NCI-H1694 treated with DMSO at 0.1 percent for 48 hours (cell line): ENCODE measurements around the gene CSNK2A1.
"Not testable (repeated sequence)": the region's sequence is repeated elsewhere in the genome, so short reads cannot be mapped to it uniquely, and the experiment has no call there.

ENCODE experiments used
- DNase-seq: peaks from one replicate; lab custom pipeline; 2025; lab: John Stamatoyannopoulos, UW

CSNK2A1 gene

DNA sequence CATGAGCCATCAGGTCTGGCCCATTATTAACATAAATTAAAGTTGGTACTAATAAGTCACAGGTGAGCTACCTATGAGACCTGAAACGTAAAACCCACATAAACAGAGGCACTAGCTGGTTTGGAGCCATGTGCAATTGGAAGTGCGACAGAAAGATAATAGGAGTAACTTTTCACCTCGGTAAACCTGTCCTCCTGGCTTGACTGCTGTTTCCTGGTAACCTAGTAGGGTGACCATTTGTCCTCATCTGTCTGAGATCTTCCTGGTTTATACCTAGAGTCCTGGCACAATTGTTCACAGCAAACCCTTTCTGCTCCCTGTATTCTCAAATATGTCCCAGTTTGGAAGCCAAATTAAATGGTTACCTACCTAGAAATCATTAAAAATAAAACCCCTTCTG is 88.6 kb downstream of the CSNK2A1 start:
- DNase-seq, result no peak

DNA sequence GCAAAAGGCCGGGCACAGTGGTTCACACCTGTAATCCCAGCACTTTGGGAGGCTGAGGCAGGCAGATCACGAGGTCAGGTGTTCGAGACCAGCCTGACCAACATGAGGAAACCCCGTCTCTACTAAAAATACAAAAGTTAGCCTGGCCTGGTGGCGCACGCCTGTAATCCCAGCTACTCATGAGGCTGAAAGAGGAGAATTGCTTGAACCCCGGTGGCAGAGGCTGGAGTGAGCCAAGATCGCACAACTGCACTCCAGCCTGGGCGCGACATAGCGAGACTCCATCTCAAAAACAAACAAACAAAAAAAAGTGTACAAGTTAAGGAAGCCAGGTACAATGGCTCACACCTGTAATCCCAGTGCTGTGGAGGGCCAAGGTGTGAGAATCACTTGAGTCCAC is 91.6 kb downstream of the CSNK2A1 start:
- not testable (repeated sequence) for DNase-seq

DNA sequence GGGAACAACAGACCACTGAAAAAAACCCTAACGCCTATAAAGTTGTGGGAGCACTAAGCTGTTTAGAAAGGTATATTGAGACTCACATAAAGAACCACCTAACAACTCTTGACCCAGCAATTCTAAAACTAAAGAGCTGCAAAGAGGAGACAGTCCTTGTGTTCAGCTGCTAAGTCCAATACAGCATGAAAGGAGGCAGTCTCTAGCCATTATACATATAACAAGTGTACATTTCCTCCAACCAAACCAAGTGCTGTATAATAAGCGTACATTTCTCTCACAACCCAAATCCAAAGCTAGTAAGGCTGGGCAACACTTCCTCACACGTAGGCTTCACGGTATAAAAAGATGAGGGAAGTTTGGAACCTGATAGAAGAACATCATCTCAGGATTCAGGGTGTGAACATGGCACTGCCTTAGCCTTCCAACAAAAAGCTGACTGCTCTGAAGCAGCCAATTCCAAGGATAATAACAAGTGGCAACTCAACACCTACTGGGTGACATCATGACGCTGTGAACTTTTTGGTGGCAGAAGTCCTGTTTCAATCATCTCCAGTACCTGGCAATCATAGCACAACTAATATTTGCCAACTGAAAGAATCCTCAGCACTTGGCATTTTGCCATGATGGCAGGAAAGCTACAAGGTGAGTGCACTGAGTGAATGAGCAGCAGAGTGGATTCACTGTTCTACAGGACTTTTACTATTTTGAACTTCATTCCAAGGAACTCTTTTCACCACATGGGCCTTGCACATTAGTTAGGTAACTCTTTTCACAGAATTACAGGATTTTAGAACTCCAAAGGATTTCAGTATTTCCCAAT is 97.9 kb downstream of the CSNK2A1 start:
- DNase-seq, result no peak

DNA sequence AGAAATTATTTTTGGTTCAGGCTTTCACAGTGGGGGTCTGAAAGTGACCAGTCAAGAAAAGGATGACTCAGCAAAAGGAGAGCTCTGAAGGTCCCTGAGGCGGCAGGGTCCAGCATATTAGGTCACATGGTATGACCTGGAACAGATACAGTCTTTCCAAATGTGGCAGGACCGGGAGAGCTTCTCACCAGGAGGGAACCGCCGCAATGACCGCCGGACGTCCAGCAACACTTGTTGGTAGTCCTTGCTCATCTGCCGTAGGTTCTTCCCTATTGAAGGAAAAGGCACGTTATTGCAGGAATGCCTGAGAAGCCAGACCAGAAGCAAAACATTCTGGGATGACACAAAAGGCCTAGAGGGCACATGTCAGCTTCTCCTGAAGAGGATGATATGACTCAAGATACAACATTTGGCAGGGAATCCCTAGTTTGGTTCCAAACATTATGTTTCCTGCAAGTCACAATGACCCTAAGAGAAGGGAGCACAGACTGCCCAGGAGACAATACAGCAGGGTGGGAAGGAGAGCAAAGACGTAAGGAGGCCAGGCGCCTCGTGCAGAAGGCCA is 98.6 kb downstream of the CSNK2A1 start:
- no peak for DNase-seq

DNA sequence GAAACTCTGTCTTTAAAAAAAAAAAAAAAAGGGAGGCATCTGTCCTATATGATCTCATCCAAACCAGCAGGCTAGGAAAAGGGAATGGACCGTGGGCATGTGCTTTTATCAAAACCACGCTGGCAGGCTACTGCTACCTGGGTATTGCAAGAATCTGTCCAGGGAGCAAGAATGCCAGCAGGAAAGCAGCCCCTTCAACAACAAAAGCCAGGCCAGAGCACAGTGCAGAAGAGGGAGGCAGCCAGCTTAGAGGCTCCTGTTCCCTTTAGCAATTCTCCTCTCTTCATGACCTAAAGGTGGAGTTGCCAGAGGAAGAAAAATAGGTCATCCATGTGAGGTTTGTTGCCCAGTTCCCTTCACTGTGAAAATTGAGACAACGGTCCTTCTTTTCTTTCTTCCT is 99.5 kb downstream of the CSNK2A1 start:
- DNase-seq, result peak; percentile 2

DNA sequence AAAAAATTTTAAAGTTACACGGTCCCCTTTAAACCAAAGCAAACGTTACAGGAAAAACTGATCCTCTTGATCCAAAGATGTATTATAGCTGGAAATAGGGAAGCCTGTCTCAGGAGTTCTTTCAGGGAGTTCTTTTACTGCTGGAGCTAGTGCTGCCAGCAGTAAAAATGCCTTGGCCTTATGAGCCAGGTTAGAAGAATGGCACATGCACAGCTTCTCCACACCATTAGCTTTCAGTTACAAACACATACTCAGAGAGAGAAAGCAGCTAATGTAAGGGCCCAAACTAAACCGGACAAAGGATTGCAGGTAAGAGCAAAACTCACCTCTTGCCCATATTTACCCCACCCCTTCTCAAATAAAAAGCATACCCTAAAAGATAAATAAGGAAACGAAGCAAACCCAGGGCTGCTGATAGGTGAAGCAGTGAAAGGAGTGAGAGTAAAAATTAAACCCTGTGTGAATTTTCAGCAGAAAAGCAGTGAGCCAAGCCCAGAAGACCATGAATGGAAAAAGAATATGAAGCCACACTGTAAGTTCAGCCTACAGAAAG is 100.3 kb downstream of the CSNK2A1 start:
- no peak for DNase-seq

DNA sequence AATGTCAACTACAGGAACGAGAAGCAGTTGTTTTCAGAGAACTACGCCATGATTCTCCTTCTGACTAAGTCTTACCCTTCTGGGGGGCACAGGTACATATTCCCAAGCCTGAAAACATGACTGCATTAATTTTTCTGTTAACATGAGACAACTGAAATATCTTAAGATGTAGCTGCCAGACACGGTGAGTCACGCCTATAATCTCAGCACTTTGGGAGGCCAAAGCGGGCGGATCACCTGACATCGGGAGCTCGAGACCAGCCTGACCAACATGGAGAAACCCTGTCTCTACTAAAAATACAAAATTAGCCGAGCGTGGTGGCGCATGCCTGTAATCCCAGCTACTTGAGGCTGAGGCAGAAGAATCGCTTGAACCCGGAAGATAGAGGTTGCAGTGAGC is 103.0 kb downstream of the CSNK2A1 start:
- no peak for DNase-seq

DNA sequence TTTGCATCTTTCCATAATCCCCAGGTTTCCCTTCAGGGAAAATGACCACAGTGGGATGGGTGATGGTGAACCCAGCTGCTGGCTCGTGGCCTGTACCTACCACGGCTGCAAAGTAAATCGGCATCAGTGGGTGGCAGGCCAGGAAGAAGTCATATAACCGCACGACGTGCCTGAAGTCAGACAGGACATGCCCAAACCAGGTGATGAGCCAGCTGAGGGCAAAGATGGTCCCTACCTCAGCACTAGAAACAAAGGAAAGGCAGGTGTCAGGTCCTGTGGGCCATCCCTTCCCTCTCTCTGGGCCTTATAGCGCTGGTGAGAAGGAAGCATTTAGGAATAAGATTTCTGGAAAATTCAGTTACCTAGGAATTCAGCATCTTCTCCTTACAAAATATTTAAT is 103.4 kb downstream of the CSNK2A1 start:
- DNase-seq, result no peak

DNA sequence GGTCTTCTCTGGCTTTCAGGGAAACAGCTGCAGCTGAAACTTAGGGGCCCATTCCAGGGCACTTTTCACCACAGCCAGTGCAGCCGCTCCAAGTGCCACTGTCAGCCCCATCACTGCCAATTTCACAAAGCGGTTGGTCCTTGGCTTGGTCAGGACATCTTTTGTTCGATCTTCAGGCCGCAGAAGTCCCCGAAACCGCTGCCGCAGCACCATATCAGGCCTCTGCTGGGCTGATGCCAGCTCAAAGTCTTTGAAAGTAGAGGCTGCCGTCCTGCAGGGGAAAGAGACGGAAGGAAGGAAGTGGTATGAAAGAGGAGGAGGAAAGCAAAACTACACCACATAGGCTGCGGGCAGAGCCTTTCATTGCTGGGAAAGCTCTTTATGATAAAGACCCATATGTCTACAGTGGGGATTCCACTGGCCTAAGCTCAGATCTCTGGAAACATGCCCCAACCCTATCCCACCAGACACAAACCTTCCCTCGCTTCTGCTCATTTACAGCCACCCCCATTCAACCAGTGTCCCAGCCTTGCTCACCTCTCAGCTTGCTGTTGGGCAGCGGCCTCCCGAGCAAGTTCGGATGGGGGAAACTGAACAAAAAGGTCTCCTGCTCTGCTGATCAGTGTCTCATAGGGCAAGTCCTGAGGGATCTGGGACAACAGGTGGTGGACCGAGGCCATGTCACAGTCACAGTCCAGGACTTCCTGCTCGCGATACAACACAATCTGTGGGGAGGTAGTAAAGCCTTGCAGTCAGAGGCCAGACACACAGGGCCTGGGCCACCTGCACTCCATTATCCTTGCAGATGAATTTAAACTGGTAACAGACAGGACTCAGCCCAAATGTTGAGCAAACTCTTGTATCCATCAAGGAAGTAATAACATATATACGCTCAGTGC is 104.8 kb downstream of the CSNK2A1 start:
- no peak for DNase-seq

DNA sequence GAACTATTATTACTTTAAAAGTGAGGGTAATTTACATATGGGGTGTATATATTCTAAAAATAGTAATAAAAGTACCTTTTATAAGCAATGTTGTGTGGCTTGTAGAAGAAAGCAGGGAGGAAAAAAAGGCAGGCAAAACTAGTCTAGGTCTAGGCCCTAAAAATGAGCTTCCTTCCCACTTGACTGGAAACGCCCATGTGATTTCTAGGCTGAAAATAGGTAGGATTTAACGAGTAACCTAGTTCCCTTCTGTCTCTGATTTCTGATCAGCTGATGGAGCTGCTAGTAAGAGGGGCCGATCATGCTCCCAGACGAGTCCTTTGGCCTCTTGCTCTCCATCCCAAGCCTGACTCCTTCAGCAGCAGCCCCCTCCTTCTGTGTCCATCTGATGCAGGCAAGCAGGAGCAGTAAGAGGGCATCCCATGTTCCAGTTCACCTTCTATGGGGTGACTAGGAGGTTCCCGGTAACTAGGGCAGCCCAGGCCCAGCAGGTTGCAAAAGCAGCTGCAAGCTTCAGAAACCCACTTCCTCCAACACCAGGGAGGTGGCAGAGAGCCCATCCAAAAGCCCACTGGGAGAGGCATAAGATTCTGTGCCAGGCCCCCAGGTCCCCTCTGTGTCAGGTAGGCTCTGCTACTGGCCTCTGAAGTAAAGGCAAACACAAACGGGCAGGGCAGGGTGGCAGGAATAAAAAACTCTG is 105.7 kb downstream of the CSNK2A1 start:
- no peak for DNase-seq

DNA sequence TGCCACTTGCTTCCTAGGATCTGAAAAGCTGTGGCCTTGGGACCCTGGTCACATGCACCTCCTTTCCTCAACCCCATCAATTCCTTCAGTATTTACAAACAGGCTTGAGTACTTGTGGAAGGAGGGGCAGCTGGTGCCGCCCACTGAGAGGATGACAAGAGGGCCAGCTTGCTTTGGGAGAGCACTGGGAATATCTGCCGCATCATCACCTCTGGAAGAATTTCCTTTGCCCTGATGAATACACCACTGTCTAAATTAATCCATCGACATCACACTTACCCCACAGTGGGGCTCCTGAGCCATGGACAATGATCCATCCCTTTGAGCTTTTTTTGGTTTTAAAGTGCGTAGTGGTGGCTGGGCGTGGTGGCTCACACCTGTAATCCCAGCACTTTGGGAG is 107.1 kb downstream of the CSNK2A1 start:
- DNase-seq, result no peak

DNA sequence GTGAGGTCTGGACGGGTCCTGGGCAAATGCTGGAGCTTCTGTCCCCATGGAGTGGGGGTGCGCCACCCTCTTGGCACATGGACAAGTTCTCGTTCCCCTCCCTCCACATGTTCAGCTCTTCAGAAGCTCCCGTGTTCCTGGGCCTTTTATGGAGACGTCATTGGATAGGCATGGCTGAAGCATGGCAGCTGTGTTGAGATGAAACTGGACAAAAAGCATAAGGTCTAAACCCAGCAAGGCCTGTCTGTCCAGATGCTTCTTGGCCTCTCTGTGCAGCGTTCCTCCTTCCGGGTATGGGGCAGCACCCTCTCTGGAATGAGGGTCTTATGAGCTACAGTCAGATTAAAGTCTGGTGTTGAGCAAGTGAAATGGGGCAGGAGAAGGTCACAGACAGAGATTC is 108.0 kb downstream of the CSNK2A1 start:
- no peak for DNase-seq

DNA sequence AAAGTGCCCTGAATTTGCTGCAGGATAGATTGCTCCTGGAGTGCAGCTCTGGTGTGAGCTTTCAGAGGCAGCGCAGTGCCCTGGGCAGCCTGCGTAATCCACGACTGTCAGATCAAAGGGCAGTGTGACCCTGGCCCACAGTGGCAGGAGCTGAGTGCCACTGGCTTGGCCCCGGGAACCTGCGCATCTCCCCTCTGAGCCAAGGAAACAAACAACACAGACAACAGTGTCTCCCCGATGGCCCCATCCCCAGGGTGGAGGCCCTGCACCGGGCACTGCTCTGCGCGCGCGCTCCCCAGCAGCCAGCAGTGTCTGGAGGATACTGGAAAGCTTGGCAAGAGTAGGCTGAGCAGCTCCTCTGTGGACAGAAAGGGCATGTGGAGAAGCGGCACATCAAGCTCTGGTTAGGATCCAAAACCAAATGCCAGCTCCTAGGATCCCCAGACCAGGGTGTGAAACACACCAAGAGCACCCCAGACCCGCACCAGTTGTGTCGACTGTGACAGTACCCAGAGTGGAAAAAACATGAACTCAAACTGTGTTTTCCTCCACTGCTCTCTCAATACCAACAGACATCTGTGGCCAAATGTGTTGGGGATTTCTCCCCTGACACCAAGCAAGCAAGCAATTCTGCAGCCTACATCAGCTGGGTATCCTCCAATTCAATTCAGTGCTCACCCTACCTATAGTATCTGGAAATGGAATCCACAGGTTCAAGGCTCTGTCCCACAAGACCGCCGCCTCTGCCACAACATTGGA is 108.8 kb downstream of the CSNK2A1 start:
- no peak for DNase-seq

DNA sequence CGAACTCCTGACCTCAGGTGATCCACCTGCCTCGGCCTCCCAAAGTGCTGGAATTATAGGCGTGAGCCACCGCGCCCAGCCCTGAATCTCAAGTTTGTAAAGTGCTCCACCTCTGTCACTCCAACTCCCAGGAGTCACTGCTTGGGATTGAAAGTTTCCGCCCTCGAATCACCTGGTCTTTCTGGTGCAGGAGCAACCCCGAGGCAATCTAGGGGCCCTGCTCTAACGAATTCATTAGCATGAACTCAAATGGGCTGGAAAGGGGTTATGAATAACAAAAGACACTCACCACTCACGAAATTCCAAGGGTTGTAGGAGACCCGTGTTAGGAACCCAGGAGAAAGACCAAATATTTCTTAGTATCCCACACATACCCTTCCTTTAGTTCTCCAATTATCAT is 109.4 kb downstream of the CSNK2A1 start:
- no peak for DNase-seq

DNA sequence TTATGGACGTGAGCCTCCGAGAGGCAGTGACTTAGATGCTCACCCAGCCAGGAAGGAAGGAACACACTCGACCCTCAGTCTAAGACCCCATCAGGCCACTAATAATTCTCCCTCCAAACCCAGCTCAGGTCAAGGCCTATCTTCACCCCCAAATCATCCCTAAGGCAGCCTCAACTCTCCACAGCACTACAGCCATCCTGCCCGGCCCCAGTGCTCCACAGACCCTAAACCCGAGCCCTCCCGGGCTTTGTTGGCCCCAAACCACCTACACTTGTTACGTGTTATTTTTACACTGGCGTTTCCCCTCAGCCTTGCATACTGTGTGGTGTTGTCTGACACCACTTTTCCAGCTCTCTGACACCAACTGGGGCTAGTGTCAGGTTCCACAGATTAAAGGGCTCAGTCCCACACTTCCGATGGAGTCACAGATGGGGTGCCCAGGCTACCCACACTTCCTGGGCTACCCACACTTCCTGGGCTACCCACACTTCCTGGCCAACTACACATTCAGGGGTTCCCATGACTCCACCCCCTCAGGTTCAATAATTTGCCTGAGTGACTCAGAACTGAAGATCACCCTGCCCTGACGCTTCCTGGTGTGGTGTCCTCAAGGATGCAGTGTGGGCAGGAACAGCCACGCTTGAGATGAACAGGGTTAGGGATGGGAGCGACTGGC is 110.2 kb downstream of the CSNK2A1 start:
- no peak for DNase-seq

DNA sequence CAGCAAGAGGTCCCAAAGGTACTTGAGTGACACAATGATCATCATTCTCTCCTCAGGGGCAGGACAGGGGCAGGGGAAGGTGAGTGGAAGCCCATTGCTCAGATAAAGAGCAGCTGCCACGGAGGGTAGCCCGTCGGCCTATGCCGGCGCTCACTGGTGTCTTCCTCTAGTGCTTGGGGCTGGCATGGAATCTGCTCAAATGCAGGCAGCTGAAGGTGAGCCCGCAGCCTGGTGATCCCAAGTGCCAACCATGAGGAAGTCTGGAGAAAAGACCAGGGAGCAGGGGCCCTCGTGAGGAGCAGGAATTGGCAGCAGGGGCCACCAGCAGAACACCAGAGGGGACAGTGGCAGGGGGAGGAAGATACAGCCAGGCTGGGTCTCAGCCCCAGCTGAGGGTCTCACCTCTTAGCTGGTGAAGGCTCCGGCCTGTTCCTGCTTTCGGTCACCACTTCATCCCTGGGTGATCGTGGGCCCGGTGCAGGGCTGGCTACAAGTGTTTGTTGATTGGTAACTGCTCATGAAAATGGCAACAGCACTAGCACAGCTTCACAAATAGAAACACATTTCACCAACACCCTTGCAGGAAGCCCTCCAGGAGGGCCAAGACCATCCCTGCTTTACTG is 110.8 kb downstream of the CSNK2A1 start:
- no peak for DNase-seq

DNA sequence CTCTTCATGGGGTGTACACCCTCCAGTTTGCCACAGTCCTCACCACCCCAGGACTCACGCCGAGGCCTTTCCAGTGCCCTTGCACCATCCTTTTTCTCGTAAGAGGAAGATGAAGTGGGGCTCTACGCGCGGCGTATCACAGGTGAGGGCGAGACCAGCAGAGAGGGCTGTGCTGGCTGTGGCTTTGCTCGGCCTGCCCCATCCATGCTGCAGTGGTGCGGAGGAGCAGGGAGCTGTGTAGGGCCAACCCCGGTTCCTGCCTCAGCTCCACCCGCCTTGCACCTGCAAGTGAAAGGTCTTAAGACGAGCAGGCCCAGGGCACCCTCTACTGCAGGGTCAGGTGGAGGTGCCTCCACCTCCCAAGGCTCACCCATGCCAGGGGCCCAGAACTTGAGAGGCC is 111.4 kb downstream of the CSNK2A1 start:
- DNase-seq, result no peak

DNA sequence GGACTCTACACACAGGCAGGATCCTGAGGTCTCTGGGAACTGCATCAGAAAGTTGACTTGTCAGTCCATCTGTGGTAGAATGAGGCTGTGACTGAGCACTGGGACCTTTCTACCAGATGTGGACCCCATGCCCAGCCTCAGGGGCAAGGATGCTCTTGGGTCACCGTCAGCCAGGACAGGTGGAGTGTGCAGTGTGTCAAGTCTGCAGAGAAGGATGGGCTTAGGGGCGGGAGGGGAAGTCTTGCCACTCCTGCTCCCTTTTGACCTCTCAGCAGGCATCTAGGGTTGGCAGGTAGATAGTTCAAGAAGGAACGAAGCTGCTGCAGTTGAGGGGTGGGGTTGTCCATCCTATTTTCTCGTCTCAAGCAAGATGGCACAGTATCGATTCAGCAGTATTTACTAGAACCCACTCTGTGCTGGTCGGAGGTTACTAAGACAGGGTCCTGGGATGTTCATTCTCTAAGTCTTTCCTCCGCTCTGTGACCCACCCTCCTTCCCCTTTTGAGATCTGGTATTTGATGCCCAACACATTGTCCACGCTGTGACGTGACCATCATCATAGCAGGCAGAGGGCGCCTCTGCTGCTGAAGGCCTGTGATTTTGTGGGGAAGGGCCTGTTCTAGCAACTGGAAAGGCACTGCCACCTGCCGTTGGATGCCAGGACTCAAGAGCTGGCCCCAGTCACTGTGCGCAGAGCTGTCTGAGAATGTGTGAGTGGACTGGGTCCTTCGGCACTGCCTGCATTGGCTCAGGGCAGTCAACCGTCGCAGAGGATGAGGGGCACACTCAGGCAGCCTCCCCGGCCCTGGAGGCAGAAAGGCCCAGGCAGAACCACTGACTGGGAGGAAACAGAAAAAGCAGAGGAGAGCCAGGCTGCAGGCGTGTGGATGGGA is 112.3 kb downstream of the CSNK2A1 start:
- peak; percentile 55 for DNase-seq
